HG03097 (cell line): Measurements from ENCODE around the gene SLC48A1.

ENCODE experiments used
- ATAC-seq: cut with Tn5 transposase; IDR thresholded peaks from one replicate; pipeline ENCODE4 v1.9.1; 2021; ENCODE audit not compliant: unreplicated experiment, low FRiP score

SLC48A1 gene

GRCh38 chr12:47775100-47775911 lies 2.3 kb downstream of the SLC48A1 start:
- no peak for ATAC-seq

- ATAC-seq = no peak
These were observed 3.6 kb downstream of the SLC48A1 start for GRCh38 chr12:47776471-47777143.

- no peak for ATAC-seq
These were observed 4.1 kb downstream of the SLC48A1 start for GRCh38 chr12:47777151-47777550.

GRCh38 chr12:47777741-47778558 lies 4.9 kb downstream of the SLC48A1 start:
- no peak for ATAC-seq

GRCh38 chr12:47778881-47779280 lies 5.8 kb downstream of the SLC48A1 start:
- no peak for ATAC-seq

- peak; percentile 79 for ATAC-seq
These were observed 6.4 kb downstream of the SLC48A1 start for GRCh38 chr12:47779301-47779942.

GRCh38 chr12:47779943-47780504 lies 7.0 kb downstream of the SLC48A1 start:
- no peak for ATAC-seq

GRCh38 chr12:47781479-47782371 lies 8.7 kb downstream of the SLC48A1 start:
- no peak for ATAC-seq

GRCh38 chr12:47782372-47782770 lies 9.3 kb downstream of the SLC48A1 start:
- no peak for ATAC-seq

GRCh38 chr12:47783024-47783755 lies 10.2 kb downstream of the SLC48A1 start:
- no peak for ATAC-seq

GRCh38 chr12:47783821-47784819 lies 11.1 kb downstream of the SLC48A1 start:
- ATAC-seq = no peak

- ATAC-seq = no peak
These were observed 12.2 kb downstream of the SLC48A1 start for GRCh38 chr12:47785036-47785886.

- ATAC-seq = no peak
These were observed 13.0 kb downstream of the SLC48A1 start for GRCh38 chr12:47785887-47786661.

- ATAC-seq = no peak
These were observed 13.7 kb downstream of the SLC48A1 start for GRCh38 chr12:47786662-47787280.

- ATAC-seq = no peak
These were observed 14.7 kb downstream of the SLC48A1 start for GRCh38 chr12:47787596-47788319.
